ENCODE results near the gene IGF2BP2.

The IGF2BP2 gene

GRCh38 chr3:185730550-185730949 lies 94.3 kb downstream of the IGF2BP2 start:
- DNase-seq = no peak

GRCh38 chr3:185729337-185730055 lies 95.3 kb downstream of the IGF2BP2 start:
- no peak for DNase-seq

GRCh38 chr3:185728630-185729336 lies 96.1 kb downstream of the IGF2BP2 start:
- no peak for DNase-seq

GRCh38 chr3:185727873-185728272 lies 97.0 kb downstream of the IGF2BP2 start:
- DNase-seq = no peak

GRCh38 chr3:185726254-185726967 lies 98.4 kb downstream of the IGF2BP2 start:
- DNase-seq = no peak

GRCh38 chr3:185724761-185725160 lies 100.1 kb downstream of the IGF2BP2 start:
- no peak for DNase-seq

GRCh38 chr3:185724251-185724650 lies 100.6 kb downstream of the IGF2BP2 start:
- no peak for DNase-seq

GRCh38 chr3:185722881-185723280 lies 102.0 kb downstream of the IGF2BP2 start:
- no peak for DNase-seq

- DNase-seq = no peak
Observed at GRCh38 chr3:185721970-185722369, 102.9 kb downstream of the IGF2BP2 start.

- no peak for DNase-seq
Observed at GRCh38 chr3:185720326-185720725, 104.5 kb downstream of the IGF2BP2 start.

GRCh38 chr3:185718736-185719593 lies 105.9 kb downstream of the IGF2BP2 start:
- DNase-seq = no peak

GRCh38 chr3:185717627-185718402 lies 107.0 kb downstream of the IGF2BP2 start:
- no peak for DNase-seq

- no peak for DNase-seq
Observed at GRCh38 chr3:185717121-185717520, 107.7 kb downstream of the IGF2BP2 start.

- no peak for DNase-seq
Observed at GRCh38 chr3:185716436-185717108, 108.3 kb downstream of the IGF2BP2 start.

- no peak for DNase-seq
Observed at GRCh38 chr3:185715091-185715490, 109.8 kb downstream of the IGF2BP2 start.

- no peak for DNase-seq
Observed at GRCh38 chr3:185714085-185714484, 110.8 kb downstream of the IGF2BP2 start.

- DNase-seq = no peak
Observed at GRCh38 chr3:185713015-185713414, 111.8 kb downstream of the IGF2BP2 start.

GRCh38 chr3:185712337-185712736 lies 112.5 kb downstream of the IGF2BP2 start:
- DNase-seq = no peak

- no peak for DNase-seq
Observed at GRCh38 chr3:185711255-185711870, 113.5 kb downstream of the IGF2BP2 start.

- no peak for DNase-seq
Observed at GRCh38 chr3:185709251-185709955, 115.4 kb downstream of the IGF2BP2 start.
